Measurements from ENCODE around the gene PABPN1.
A peak's percentile ranks its signal among the peaks of the same experiment; 100 is the strongest.
"Not testable (repeated sequence)": the region's sequence is repeated elsewhere in the genome, so short reads cannot be mapped to it uniquely, and the experiment has no call there.

PABPN1 gene

DNA sequence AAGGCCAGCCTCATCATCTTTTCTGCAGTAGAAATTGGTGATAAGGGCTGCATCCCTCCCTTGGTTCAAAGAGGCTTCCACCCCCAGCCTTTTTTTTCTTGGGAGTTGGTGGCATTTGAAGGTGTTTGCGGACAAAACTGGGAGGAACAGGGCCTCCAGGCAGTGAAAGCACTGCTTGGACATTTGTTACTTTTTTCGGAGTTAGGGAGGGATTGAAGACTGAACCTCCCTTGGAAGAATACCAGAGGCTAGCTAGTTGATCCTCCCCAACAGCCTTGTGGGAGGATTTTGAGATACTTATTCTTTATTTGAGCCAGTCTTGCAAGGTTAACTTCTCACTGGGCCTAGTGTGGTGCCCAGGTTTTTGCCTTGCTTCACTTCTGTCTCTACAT, 3.2 kb downstream of the PABPN1 start:
- peaks cover 39% of the 10 kb centered on the region for H3K36me3 ChIP-seq (ENCODE audit: low read depth)
- H3K27ac ChIP-seq (ENCODE audit: poor library complexity, severe bottlenecking): no peak overlapping the region
- no peaks in the 10 kb centered on the region for H3K9me3 ChIP-seq (ENCODE audit: severe bottlenecking)
- H3K4me1 ChIP-seq (ENCODE audit: insufficient read depth, poor library complexity, severe bottlenecking): peaks cover 13% of the 10 kb centered on the region
- no peak overlapping the region for H3K4me3 ChIP-seq (ENCODE audit: severe bottlenecking)
- no peak for DNase-seq (ENCODE audit: low spot score)
- no peak for TF ChIP-seq CTCF (IDR thresholded peaks at IDR 0.05; ENCODE audit: poor library complexity, severe bottlenecking)
- no peaks in the 10 kb centered on the region for H3K27me3 ChIP-seq (ENCODE audit: insufficient read depth, poor library complexity, severe bottlenecking)
- ATAC-seq (ENCODE audit: low read depth): no peak

- peaks cover 34% of the 10 kb centered on the region for H3K36me3 ChIP-seq (ENCODE audit: low read depth)
- H3K4me3 ChIP-seq (ENCODE audit: severe bottlenecking): no peak overlapping the region
- DNase-seq (ENCODE audit: low spot score) (no peak), ATAC-seq (ENCODE audit: low read depth) (no peak)
- no peaks in the 10 kb centered on the region for H3K27me3 ChIP-seq (ENCODE audit: insufficient read depth, poor library complexity, severe bottlenecking)
- no peak overlapping the region for H3K27ac ChIP-seq (ENCODE audit: poor library complexity, severe bottlenecking)
- peaks cover 11% of the 10 kb centered on the region for H3K4me1 ChIP-seq (ENCODE audit: insufficient read depth, poor library complexity, severe bottlenecking)
- H3K9me3 ChIP-seq (ENCODE audit: severe bottlenecking): no peaks in the 10 kb centered on the region
- no peak for TF ChIP-seq CTCF (IDR thresholded peaks at IDR 0.05; ENCODE audit: poor library complexity, severe bottlenecking)
Measured at GRCh38 chr14:23324993-23325392, 3.7 kb downstream of the PABPN1 start.

GRCh38 chr14:23325746-23326145, 4.5 kb downstream of the PABPN1 start:
- H3K27me3 ChIP-seq (ENCODE audit: insufficient read depth, poor library complexity, severe bottlenecking); H3K4me1 ChIP-seq (ENCODE audit: insufficient read depth, poor library complexity, severe bottlenecking); H3K27ac ChIP-seq (ENCODE audit: poor library complexity, severe bottlenecking); ATAC-seq (ENCODE audit: low read depth); H3K4me3 ChIP-seq (ENCODE audit: severe bottlenecking); H3K9me3 ChIP-seq (ENCODE audit: severe bottlenecking); DNase-seq (ENCODE audit: low spot score): not testable (repeated sequence)
- peaks cover 32% of the 10 kb centered on the region for H3K36me3 ChIP-seq (ENCODE audit: low read depth)

DNA sequence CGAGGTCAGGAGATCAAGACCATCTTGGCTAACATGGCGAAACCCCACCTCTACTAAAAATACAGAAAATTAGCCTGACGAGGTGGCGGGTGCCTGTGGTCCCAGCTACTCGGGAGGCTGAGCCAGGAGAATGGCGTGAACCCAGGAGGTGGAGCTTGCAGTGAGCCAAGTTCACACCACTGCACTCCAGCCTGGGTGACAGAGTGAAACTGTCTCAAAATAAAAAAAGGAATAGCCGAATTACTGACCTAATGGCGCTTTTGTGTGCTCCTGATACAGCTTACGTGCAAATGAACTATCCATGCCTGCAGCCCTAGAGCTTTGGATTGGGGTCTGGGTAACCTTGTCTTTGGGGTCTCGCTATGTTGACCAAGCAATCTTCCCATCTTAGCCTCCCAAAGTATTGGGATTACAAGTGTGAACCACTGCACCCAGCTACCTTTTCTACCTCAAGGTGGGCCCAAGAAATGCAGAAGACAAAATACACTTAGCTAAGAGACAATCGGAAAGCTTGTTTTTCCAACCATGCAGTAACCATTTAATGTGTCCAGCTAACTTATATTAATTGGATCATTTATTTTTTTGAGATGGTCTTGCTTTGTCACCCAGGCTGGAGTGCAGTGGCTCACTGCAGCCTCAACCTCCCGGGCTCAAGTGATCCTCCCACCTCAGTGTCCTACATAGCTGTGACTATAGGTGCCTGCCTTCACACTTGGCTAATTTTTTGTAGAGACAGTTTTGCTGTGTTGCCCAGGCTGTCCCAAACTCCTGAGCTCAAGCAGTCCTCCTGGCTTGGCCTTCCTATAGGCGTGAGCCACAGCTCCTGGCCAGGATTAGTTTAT, 5.5 kb downstream of the PABPN1 start:
- Histone ChIP-seq H3K36me3 (ENCODE audit: low read depth) (peaks cover 32% of the 10 kb centered on the region), H3K4me1 (ENCODE audit: insufficient read depth, poor library complexity, severe bottlenecking) (peaks cover 7% of the 10 kb centered on the region), H3K9me3 (ENCODE audit: severe bottlenecking) (no peaks in the 10 kb centered on the region), H3K27ac (ENCODE audit: poor library complexity, severe bottlenecking) (no peak overlapping the region), H3K27me3 (ENCODE audit: insufficient read depth, poor library complexity, severe bottlenecking) (no peaks in the 10 kb centered on the region), H3K4me3 (ENCODE audit: severe bottlenecking) (no peak overlapping the region)
- peak; percentile 5; the same call in 2 of the 3 replicates for ATAC-seq (ENCODE audit: low read depth)
- no peak for DNase-seq (ENCODE audit: low spot score)
- no peak for TF ChIP-seq CTCF (IDR thresholded peaks at IDR 0.05; ENCODE audit: poor library complexity, severe bottlenecking)

DNA sequence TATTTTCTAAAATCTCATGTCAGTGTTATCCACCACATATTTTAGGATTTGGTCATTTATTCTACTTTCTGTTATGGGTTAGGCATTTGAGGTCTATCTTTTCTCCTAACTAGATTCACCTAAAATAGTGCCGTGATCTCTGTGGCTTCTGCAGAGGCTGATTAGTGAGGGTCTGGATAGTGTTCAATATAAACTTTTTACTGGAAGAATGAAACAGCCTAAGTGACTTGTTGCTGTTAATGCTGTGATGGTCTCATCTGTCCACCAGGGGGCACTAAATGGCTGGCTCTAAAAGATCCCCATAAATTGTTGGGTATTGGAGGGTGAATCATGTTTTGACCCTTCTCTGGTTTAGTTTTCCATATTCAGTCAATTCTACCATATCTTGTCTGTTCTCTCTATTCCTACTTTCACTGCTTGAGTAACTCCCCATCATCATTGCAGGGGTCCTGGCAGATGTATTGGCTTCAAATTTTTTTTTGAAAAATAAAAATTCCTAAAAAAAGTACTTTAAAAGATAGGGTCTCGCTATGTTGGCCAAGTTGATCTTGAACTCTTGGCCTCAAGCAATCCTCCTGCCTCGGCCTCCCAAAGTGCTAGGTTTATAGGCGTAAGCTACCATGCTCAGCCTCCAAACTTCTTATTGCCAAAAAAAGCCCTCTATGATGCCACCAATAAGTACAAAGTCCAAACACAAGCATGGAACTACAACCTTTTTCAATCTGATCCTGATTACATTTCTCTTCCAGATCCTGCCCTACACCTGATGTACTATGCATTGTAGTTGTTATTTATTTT, 6.9 kb downstream of the PABPN1 start:
- peak; percentile 75 for ATAC-seq (ENCODE audit: low read depth)
- peaks cover 20% of the 10 kb centered on the region for H3K36me3 ChIP-seq (ENCODE audit: low read depth)
- no peak overlapping the region for H3K4me3 ChIP-seq (ENCODE audit: severe bottlenecking)
- H3K9me3 ChIP-seq (ENCODE audit: severe bottlenecking): no peaks in the 10 kb centered on the region
- peak; percentile 98 for TF ChIP-seq CTCF (IDR thresholded peaks at IDR 0.05; ENCODE audit: poor library complexity, severe bottlenecking)
- no peak for DNase-seq (ENCODE audit: low spot score)
- no peak overlapping the region for H3K27ac ChIP-seq (ENCODE audit: poor library complexity, severe bottlenecking)
- H3K4me1 ChIP-seq (ENCODE audit: insufficient read depth, poor library complexity, severe bottlenecking): no peaks in the 10 kb centered on the region
- no peaks in the 10 kb centered on the region for H3K27me3 ChIP-seq (ENCODE audit: insufficient read depth, poor library complexity, severe bottlenecking)

All from RWPE2 (cell line).